GM12878 (cell line): ENCODE measurements around the gene FBXL7. TPM values are rescaled to one million over a fixed set of nuclear protein-coding genes. Genes with fewer than 3 reads are reported as not detected.

Source experiments
- ATAC-seq: fragments of 200-7000 bp; cut with Tn5 transposase; 3 replicates; pipeline ENCODE4 v1.9.1; 2020; ENCODE audit warnings: mild to moderate bottlenecking, moderate library complexity
- BruUV-seq: library from RNA; stranded (reverse); fragments of 400-500 nt; replicated peaks from 2 replicates; lab custom pipeline; 2021; lab: Mats Ljungman, UMichigan
- CTCF ChIA-PET: fragments of 300-600 bp; sonication (Branson Sonifier 250); formaldehyde crosslinking; extraction: SDS; loops from one replicate; lab custom pipeline; 2021; ENCODE audit warnings: inconsistent platforms; lab: Yijun Ruan, JAX
- POLR2A ChIA-PET: fragments of 350-600 bp; formaldehyde crosslinking; extraction: SDS; loops from one replicate; lab custom pipeline; 2021; ENCODE audit warnings: inconsistent platforms; lab: Charles Lee
- RAD21 ChIA-PET: fragments of 300-600 bp; sonication (Branson Sonifier 250); formaldehyde crosslinking; loops from one replicate; lab custom pipeline; 2023; ENCODE audit warnings: antibody characterized with exemption; ENCODE audit not compliant: unreplicated experiment; lab: Charles Lee
- SMC1A ChIA-PET: fragments of 300-600 bp; sonication (Branson Sonifier 250); formaldehyde crosslinking; loops from one replicate; lab custom pipeline; 2023; ENCODE audit not compliant: unreplicated experiment, uncharacterized antibody; lab: Charles Lee
- DNase-seq: peaks from one replicate; pipeline ENCODE4 v3.0.0-alpha.2; 2011; ENCODE audit warnings: low read depth, low spot score
- FAIRE-seq: peaks from 3 replicates; lab custom pipeline; 2011; peaks lifted over from hg19 to GRCh38; lab: Jason Lieb, UNC
- H2AFZ ChIP-seq: 2 replicates; pipeline ENCODE4 v1.6.0; 2011; ENCODE audit warnings: low read depth, low read length, control low read depth; ENCODE audit not compliant: control insufficient read depth
- H3K27ac ChIP-seq: 2 replicates; pipeline ENCODE4 v1.5.1; 2011; ENCODE audit warnings: control low read depth; ENCODE audit not compliant: control insufficient read depth, insufficient read depth
- H3K27me3 ChIP-seq, 2 experiments: replicated peaks in 1 of 2; 2 replicates each; pipeline versions ENCODE4 v1.6.0 to v1.6.1; 2011; ENCODE audit warnings: low read length in 1 of 2; ENCODE audit not compliant: control insufficient read depth in 2 of 2, insufficient read depth in 2 of 2
- H3K36me3 ChIP-seq, 2 experiments: 2 replicates each; pipeline ENCODE4 v1.5.1; 2011; ENCODE audit warnings: low read length in 1 of 2; ENCODE audit not compliant: control insufficient read depth in 2 of 2, insufficient read depth in 2 of 2
- H3K4me1 ChIP-seq: 2 replicates; pipeline ENCODE4 v1.6.1; 2011; ENCODE audit warnings: mild to moderate bottlenecking, low read length, moderate library complexity, mixed read lengths; ENCODE audit not compliant: control insufficient read depth, insufficient read depth
- H3K4me2 ChIP-seq: 2 replicates; pipeline ENCODE4 v1.6.0; 2011; ENCODE audit warnings: control low read depth; ENCODE audit not compliant: control insufficient read depth, insufficient read depth
- H3K4me3 ChIP-seq: fragments of 200-600 bp; sonication (generic); 2 replicates; pipeline ENCODE4 v1.5.1; 2016
- H3K79me2 ChIP-seq: 2 replicates; pipeline ENCODE4 v1.6.0; 2011; ENCODE audit warnings: low read length; ENCODE audit not compliant: control insufficient read depth, insufficient read depth
- H3K9ac ChIP-seq: 2 replicates; pipeline ENCODE4 v1.8.0; 2011; ENCODE audit warnings: low read length, control low read depth, mixed read lengths; ENCODE audit not compliant: control insufficient read depth, insufficient read depth
- H3K9me3 ChIP-seq: replicated peaks from 3 replicates; pipeline ENCODE4 v1.5.1; 2011; ENCODE audit warnings: mild to moderate bottlenecking, low read length; ENCODE audit not compliant: control insufficient read depth, insufficient read depth
- H4K20me1 ChIP-seq: 2 replicates; pipeline ENCODE4 v1.6.0; 2011; ENCODE audit not compliant: control insufficient read depth, insufficient read depth
- ATF7 ChIP-seq: fragments of 450-650 bp; IDR thresholded peaks from 2 replicates; pipeline ENCODE4 v1.6.1; 2016; ENCODE audit warnings: low read depth, mild to moderate bottlenecking
- HDGF ChIP-seq: fragments of 450-650 bp; IDR thresholded peaks from 2 replicates; pipeline ENCODE4 v1.6.1; 2016; ENCODE audit warnings: antibody characterized with exemption
- MAX ChIP-seq: IDR thresholded peaks from 2 replicates; pipeline ENCODE4 v1.6.1; 2012; ENCODE audit warnings: low read depth, low read length, improper control_type of control experiment
- NFYA ChIP-seq: IDR thresholded peaks from 2 replicates; pipeline ENCODE4 v1.6.1; 2011; ENCODE audit warnings: low read depth, mild to moderate bottlenecking, low read length, improper control_type of control experiment, borderline replicate concordance
- RAD21 ChIP-seq: IDR thresholded peaks from 2 replicates; pipeline ENCODE4 v1.6.1; 2011; ENCODE audit warnings: mild to moderate bottlenecking, low read depth, low read length, moderate library complexity; ENCODE audit not compliant: insufficient read depth
- RELA ChIP-seq: fragments of 450-650 bp; IDR thresholded peaks from 2 replicates; pipeline ENCODE4 v1.8.0; 2014; ENCODE audit warnings: borderline replicate concordance; ENCODE audit not compliant: partially characterized antibody
- RFX5 ChIP-seq: IDR thresholded peaks from 2 replicates; pipeline ENCODE4 v1.6.1; 2011; ENCODE audit warnings: low read depth, low read length, improper control_type of control experiment
- TAF1 ChIP-seq: IDR thresholded peaks from 2 replicates; pipeline ENCODE4 v1.6.1; 2011; ENCODE audit warnings: mild to moderate bottlenecking, low read depth, low read length, borderline replicate concordance
- ZSCAN29 ChIP-seq: fragments of 450-650 bp; IDR thresholded peaks from 2 replicates; pipeline ENCODE4 v1.6.1; 2017; ENCODE audit warnings: mild to moderate bottlenecking, moderate library complexity
- WGBS: methylation state at CpG from one replicate; pipeline ENCODE4 v1.1.6; 2016; ENCODE audit warnings: low lambda C conversion rate; ENCODE audit not compliant: insufficient replicate concordance, insufficient coverage; ENCODE audit errors: missing lambda C conversion rate; 5-methylcytosine and 5-hydroxymethylcytosine counted together
- in situ Hi-C: fragments of 300-500 bp; cut with MboI; formaldehyde crosslinking; loops from 9 replicates; pipeline ENCODE4 v1.14.3; 2018; ENCODE audit warnings: mixed read lengths
- intact Hi-C: fragments of 100-400 bp; cut with micrococcal nuclease; formaldehyde crosslinking; loops from one replicate; pipeline ENCODE4 v1.14.2; 2022; ENCODE audit not compliant: unreplicated experiment
- polyA plus RNA-seq, 11 experiments: library from polyadenylated mRNA; depleted of rRNA in 4 of 11; unstranded in 6 of 11; stranded (reverse) in 5 of 11; fragments of >200 nt; fragmentation: Nextera tagmentation in 4 of 11; fragmentation: Illumina TruSeq in 1 of 11; extraction: Ambion mirVana in 4 of 11; extraction: Trizol in 1 of 11; gene quantifications; 1 replicate in 1 of 11; 2 replicates in 10 of 11; pipeline versions ENCODE4 v1.2.1 to v1.2.3, GENCODE V29; 2011 to 2016; ENCODE audit warnings: inconsistent platforms in 2 of 11, missing spikeins in 2 of 11, low read depth in 1 of 11
- total RNA-seq, 4 experiments: library from RNA; depleted of rRNA in 3 of 4; stranded (reverse); fragments of >200 nt in 3 of 4; fragmentation: Illumina TruSeq in 1 of 4; extraction: Trizol in 1 of 4; gene quantifications; 2 replicates each; pipeline versions ENCODE4 v1.2.1 to v1.2.3, GENCODE V29; 2013 to 2021
- TF ChIP-seq, protein P1 (sequence below): fragments of 450-650 bp; IDR thresholded peaks from 2 replicates; pipeline ENCODE4 v1.6.1; 2017; ENCODE audit warnings: mild to moderate bottlenecking, moderate library complexity
- TF ChIP-seq, protein P2 (sequence below): fragments of 150-350 bp; IDR thresholded peaks from 2 replicates; pipeline ENCODE4 v1.6.1; 2014; ENCODE audit warnings: mild to moderate bottlenecking, low read depth, low read length

Gene FBXL7
- total and polyA plus RNA-seq, 10 of the 15 experiments (the other 5 are each of a cell fraction or from before 2014, with no cell fraction given), result 0.03 to 0.44 (median 0.16) TPM

DNA sequence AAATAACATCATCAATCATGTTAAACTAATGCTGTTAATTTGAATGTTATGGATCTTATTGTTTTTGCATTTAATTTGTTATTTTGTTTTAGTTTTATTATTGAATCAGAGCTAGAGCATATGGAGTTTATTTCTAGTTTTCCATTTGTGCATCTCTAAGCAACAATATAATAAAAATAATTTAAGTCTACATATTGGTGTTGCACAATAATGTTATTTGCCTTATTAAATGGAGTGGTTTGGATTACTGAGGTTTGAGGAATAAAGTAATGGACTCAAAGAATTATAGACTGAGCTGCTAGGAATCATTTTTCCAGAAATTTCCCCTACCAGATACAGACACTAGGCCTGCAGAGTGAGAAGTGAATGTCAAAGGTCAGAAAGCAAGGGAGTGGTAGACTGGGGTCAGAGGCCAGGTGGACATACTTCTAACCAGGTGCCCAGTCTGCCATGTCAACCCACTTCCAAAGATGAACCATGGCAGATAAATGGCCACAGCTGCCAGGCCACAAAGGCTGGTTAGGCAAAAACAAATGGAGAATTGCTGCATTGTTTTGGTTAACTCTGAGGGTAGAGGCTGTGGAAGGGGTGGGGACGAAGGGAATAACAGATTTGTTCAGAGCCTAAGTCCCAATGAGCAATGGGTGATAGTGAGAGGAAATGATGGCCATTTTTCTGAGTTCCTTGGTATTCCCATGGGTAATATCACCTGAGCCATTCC lies 113.1 kb downstream of the FBXL7 start:
- BruUV-seq, result no TSS peak

More for the DNA sequence above, 113.1 kb downstream of the FBXL7 start:
- no peak overlapping the region for H3K9ac ChIP-seq
- no peak overlapping the region for H3K4me2 ChIP-seq
- no peaks in the 10 kb centered on the region for H4K20me1 ChIP-seq
- no peaks in the 10 kb centered on the region for H3K9me3 ChIP-seq
- H3K79me2 ChIP-seq, result no peaks in the 10 kb centered on the region
- ChIA-PET SMC1A (no interaction called here), POLR2A (no interaction called here), RAD21 (no interaction called here), CTCF (no interaction called here)
- WGBS, result 0% methylated on average over 1 of the region's 1 CpG
- H3K4me3 ChIP-seq, result no peak overlapping the region
- H2AFZ ChIP-seq, result no peak overlapping the region
- H3K27me3 ChIP-seq, result no peaks in the 10 kb centered on the region
- H3K27ac ChIP-seq, result no peak overlapping the region
- no peak for DNase-seq
- no peak for TF ChIP-seq RELA
- TF ChIP-seq, protein P1, sequence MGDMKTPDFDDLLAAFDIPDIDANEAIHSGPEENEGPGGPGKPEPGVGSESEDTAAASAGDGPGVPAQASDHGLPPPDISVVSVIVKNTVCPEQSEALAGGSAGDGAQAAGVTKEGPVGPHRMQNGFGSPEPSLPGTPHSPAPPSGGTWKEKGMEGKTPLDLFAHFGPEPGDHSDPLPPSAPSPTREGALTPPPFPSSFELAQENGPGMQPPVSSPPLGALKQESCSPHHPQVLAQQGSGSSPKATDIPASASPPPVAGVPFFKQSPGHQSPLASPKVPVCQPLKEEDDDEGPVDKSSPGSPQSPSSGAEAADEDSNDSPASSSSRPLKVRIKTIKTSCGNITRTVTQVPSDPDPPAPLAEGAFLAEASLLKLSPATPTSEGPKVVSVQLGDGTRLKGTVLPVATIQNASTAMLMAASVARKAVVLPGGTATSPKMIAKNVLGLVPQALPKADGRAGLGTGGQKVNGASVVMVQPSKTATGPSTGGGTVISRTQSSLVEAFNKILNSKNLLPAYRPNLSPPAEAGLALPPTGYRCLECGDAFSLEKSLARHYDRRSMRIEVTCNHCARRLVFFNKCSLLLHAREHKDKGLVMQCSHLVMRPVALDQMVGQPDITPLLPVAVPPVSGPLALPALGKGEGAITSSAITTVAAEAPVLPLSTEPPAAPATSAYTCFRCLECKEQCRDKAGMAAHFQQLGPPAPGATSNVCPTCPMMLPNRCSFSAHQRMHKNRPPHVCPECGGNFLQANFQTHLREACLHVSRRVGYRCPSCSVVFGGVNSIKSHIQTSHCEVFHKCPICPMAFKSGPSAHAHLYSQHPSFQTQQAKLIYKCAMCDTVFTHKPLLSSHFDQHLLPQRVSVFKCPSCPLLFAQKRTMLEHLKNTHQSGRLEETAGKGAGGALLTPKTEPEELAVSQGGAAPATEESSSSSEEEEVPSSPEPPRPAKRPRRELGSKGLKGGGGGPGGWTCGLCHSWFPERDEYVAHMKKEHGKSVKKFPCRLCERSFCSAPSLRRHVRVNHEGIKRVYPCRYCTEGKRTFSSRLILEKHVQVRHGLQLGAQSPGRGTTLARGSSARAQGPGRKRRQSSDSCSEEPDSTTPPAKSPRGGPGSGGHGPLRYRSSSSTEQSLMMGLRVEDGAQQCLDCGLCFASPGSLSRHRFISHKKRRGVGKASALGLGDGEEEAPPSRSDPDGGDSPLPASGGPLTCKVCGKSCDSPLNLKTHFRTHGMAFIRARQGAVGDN, result no peak
- no peak for TF ChIP-seq RAD21
- TF ChIP-seq, protein P2, sequence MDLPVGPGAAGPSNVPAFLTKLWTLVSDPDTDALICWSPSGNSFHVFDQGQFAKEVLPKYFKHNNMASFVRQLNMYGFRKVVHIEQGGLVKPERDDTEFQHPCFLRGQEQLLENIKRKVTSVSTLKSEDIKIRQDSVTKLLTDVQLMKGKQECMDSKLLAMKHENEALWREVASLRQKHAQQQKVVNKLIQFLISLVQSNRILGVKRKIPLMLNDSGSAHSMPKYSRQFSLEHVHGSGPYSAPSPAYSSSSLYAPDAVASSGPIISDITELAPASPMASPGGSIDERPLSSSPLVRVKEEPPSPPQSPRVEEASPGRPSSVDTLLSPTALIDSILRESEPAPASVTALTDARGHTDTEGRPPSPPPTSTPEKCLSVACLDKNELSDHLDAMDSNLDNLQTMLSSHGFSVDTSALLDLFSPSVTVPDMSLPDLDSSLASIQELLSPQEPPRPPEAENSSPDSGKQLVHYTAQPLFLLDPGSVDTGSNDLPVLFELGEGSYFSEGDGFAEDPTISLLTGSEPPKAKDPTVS, result no peak
- no peak for TF ChIP-seq MAX
- TF ChIP-seq NFYA, result no peak
- TF ChIP-seq TAF1, result no peak
- TF ChIP-seq ATF7, result no peak
- no peak for TF ChIP-seq ZSCAN29
- TF ChIP-seq HDGF, result no peak
- no peak for TF ChIP-seq RFX5
- intact Hi-C loops (no loop called here), in situ Hi-C loops (no loop called here)
- no peak for FAIRE-seq
- H3K36me3 ChIP-seq, result no peaks in the 10 kb centered on the region
- H3K4me1 ChIP-seq, result no peaks in the 10 kb centered on the region
- no peak for ATAC-seq
